Thyroid gland (tissue), 4 donors: ENCODE data around the gene CEBPG.

ENCODE experiments used
- CTCF ChIP-seq, 6 experiments: fragments of 200-600 bp in 3 of 6; fragments of 450-650 bp in 3 of 6; sonication (generic) in 3 of 6; IDR thresholded peaks; one replicate each; pipeline ENCODE4 v1.5.1; 2016 to 2019; ENCODE audit warnings: antibody characterized with exemption in 6 of 6, mild to moderate bottlenecking in 2 of 6, inconsistent platforms in 1 of 6, moderate library complexity in 1 of 6
- POLR2A ChIP-seq, 2 donors: fragments of 450-650 bp; IDR thresholded peaks; one replicate each; pipeline ENCODE4 v1.6.1; 2017; ENCODE audit warnings: antibody characterized with exemption in 2 of 2, mild to moderate bottlenecking in 2 of 2, moderate library complexity in 1 of 2

GRCh38 chr19:33397536-33398360, 24.2 kb downstream of the CEBPG start:
- no peak for TF ChIP-seq CTCF (IDR thresholded peaks at IDR 0.05)
- TF ChIP-seq POLR2A (IDR thresholded peaks at IDR 0.05) = no peak
